GM23338 (cell line): ENCODE results near the gene USP3. TPM values are rescaled to one million over a fixed set of nuclear protein-coding genes. Genes with fewer than 3 reads are reported as not detected.

Source experiments
- ATAC-seq: fragments of 200-7000 bp; cut with Tn5 transposase; 3 replicates; pipeline ENCODE4 v1.9.1; 2020
- DNase-seq: peaks from one replicate; pipeline ENCODE4 v3.0.0-alpha.2; 2015; ENCODE audit warnings: low spot score
- H2AFZ ChIP-seq: fragments of 200-600 bp; sonication (generic); 2 replicates; pipeline ENCODE4 v1.8.0; 2016; ENCODE audit warnings: antibody characterized with exemption, mild to moderate bottlenecking, moderate library complexity
- H3F3A ChIP-seq: fragments of 200-600 bp; sonication (generic); replicated peaks from 2 replicates; pipeline ENCODE4 v1.8.0; 2017; ENCODE audit warnings: antibody characterized with exemption, mixed run types, low read depth
- H3K27ac ChIP-seq: fragments of 200-600 bp; sonication (generic); 2 replicates; pipeline ENCODE4 v1.6.1; 2016; ENCODE audit warnings: low read depth
- H3K27me3 ChIP-seq: fragments of 200-600 bp; sonication (generic); 2 replicates; pipeline ENCODE4 v1.8.0; 2016; ENCODE audit warnings: mild to moderate bottlenecking, mixed run types, moderate library complexity; ENCODE audit not compliant: insufficient read depth
- H3K36me3 ChIP-seq: fragments of 200-600 bp; sonication (generic); 2 replicates; pipeline ENCODE4 v1.8.0; 2016; ENCODE audit warnings: mild to moderate bottlenecking; ENCODE audit not compliant: insufficient read depth
- H3K4me1 ChIP-seq: fragments of 200-600 bp; sonication (generic); 2 replicates; pipeline ENCODE4 v1.8.0; 2016; ENCODE audit warnings: mild to moderate bottlenecking, moderate library complexity; ENCODE audit not compliant: insufficient read depth
- H3K4me2 ChIP-seq: fragments of 200-600 bp; sonication (generic); 2 replicates; pipeline ENCODE4 v1.7.1; 2017; ENCODE audit warnings: mixed run types
- H3K4me3 ChIP-seq: fragments of 200-600 bp; sonication (generic); 2 replicates; pipeline ENCODE4 v1.6.1; 2016; ENCODE audit warnings: mixed run types
- H3K79me2 ChIP-seq: fragments of 200-600 bp; sonication (generic); replicated peaks from 2 replicates; pipeline ENCODE4 v1.8.0; 2017; ENCODE audit warnings: mild to moderate bottlenecking; ENCODE audit not compliant: insufficient read depth
- H3K9me2 ChIP-seq: fragments of 200-600 bp; sonication (generic); 2 replicates; pipeline ENCODE4 v1.8.0; 2017; ENCODE audit not compliant: insufficient read depth
- H4K20me1 ChIP-seq: fragments of 200-600 bp; sonication (generic); replicated peaks from 2 replicates; pipeline ENCODE4 v1.8.0; 2017; ENCODE audit warnings: mild to moderate bottlenecking; ENCODE audit not compliant: insufficient read depth
- H3K27ac Mint-ChIP-seq: 2 replicates; pipeline ENCODE4 v1.8.0; 2020; ENCODE audit warnings: inconsistent platforms, mild to moderate bottlenecking, moderate library complexity, mixed read lengths
- H3K27me3 Mint-ChIP-seq: 3 replicates; pipeline ENCODE4 v1.8.0; 2022; ENCODE audit warnings: low read depth, mild to moderate bottlenecking, moderate library complexity, mixed read lengths, inconsistent platforms; ENCODE audit not compliant: insufficient read depth, poor library complexity
- H3K36me3 Mint-ChIP-seq: 3 replicates; pipeline ENCODE4 v1.8.0; 2021; ENCODE audit warnings: low read depth, mild to moderate bottlenecking, inconsistent platforms, moderate library complexity, mixed read lengths
- H3K4me1 Mint-ChIP-seq: 3 replicates; pipeline ENCODE4 v1.8.0; 2020; ENCODE audit warnings: mild to moderate bottlenecking, inconsistent platforms, mixed read lengths
- H3K4me3 Mint-ChIP-seq: 3 replicates; pipeline ENCODE4 v1.8.0; 2021; ENCODE audit warnings: moderate library complexity, mild to moderate bottlenecking, inconsistent platforms, mixed read lengths
- H3K9me3 Mint-ChIP-seq: 3 replicates; pipeline ENCODE4 v1.8.0; 2020; ENCODE audit warnings: moderate library complexity, mild to moderate bottlenecking, inconsistent platforms, mixed read lengths
- CREB1 ChIP-seq: fragments of 250-450 bp; sonication (Bioruptor Pico); IDR thresholded peaks from 2 replicates; pipeline ENCODE4 v1.5.0; 2020; ENCODE audit warnings: low read depth, mild to moderate bottlenecking, moderate library complexity
- ETS1 ChIP-seq: IDR thresholded peaks from 2 replicates; pipeline ENCODE4 v1.6.1; 2016; ENCODE audit warnings: antibody characterized with exemption
- EZH2 ChIP-seq: fragments of 200-600 bp; sonication (generic); IDR thresholded peaks from one replicate; pipeline ENCODE4 v1.8.0; 2017; ENCODE audit warnings: antibody characterized with exemption, mild to moderate bottlenecking, low read depth; ENCODE audit not compliant: unreplicated experiment
- EZH2phosphoT487 ChIP-seq: fragments of 200-600 bp; sonication (generic); IDR thresholded peaks from one replicate; pipeline ENCODE4 v1.8.1; 2018; ENCODE audit warnings: antibody characterized with exemption; ENCODE audit not compliant: unreplicated experiment
- JUNB ChIP-seq: IDR thresholded peaks from one replicate; pipeline ENCODE4 v1.6.1; 2016; ENCODE audit warnings: antibody characterized with exemption; ENCODE audit not compliant: unreplicated experiment
- NANOG ChIP-seq: IDR thresholded peaks from 2 replicates; pipeline ENCODE4 v1.6.1; 2016; ENCODE audit warnings: antibody characterized with exemption, borderline replicate concordance
- POLR2AphosphoS5 ChIP-seq: IDR thresholded peaks from 2 replicates; pipeline ENCODE4 v1.6.1; 2016; ENCODE audit warnings: antibody characterized with exemption, low read depth
- REST ChIP-seq: IDR thresholded peaks from one replicate; pipeline ENCODE4 v1.6.1; 2018; ENCODE audit warnings: antibody characterized with exemption; ENCODE audit not compliant: unreplicated experiment
- STAT1 ChIP-seq: IDR thresholded peaks from one replicate; pipeline ENCODE4 v1.6.1; 2016; ENCODE audit warnings: antibody characterized with exemption; ENCODE audit not compliant: unreplicated experiment
- ZNF114 ChIP-seq: fragments of 250-450 bp; sonication (Bioruptor Pico); IDR thresholded peaks from 2 replicates; pipeline ENCODE4 v1.5.0; 2020; ENCODE audit warnings: mild to moderate bottlenecking, moderate library complexity
- ZNF331 ChIP-seq: fragments of 250-450 bp; sonication (Bioruptor Pico); IDR thresholded peaks from 2 replicates; pipeline ENCODE4 v1.5.0; 2020; ENCODE audit warnings: low read depth, mild to moderate bottlenecking, moderate library complexity
- polyA plus RNA-seq: library from polyadenylated mRNA; unstranded; fragments of >200 nt; fragmentation: Nextera tagmentation; extraction: Ambion mirVana; gene quantifications from 2 replicates; pipeline ENCODE4 v1.2.1, GENCODE V29; 2016
- total RNA-seq: library from RNA; depleted of rRNA; stranded (reverse); fragments of >200 nt; shearing (Covaris generic); gene quantifications from 2 replicates; pipeline ENCODE4 v1.2.3, GENCODE V29; 2014
- TF ChIP-seq, protein P1 (sequence below): fragments of 250-450 bp; sonication (Bioruptor Pico); IDR thresholded peaks from 2 replicates; pipeline ENCODE4 v1.5.0; 2020; ENCODE audit warnings: mild to moderate bottlenecking, moderate library complexity
- TF ChIP-seq, protein P2 (sequence below), 2 experiments: fragments of 200-600 bp in 1 of 2; sonication (generic) in 1 of 2; conservative IDR thresholded peaks; 2 replicates each; pipeline versions ENCODE4 v1.5.1 to v1.6.1; 2016 to 2017; ENCODE audit warnings: antibody characterized with exemption in 2 of 2, low read depth in 2 of 2, mild to moderate bottlenecking in 2 of 2, moderate library complexity in 1 of 2

USP3 gene
- total and polyA plus RNA-seq, 2 experiments from 2014 or later: 9.7 to 9.9 TPM

DNA sequence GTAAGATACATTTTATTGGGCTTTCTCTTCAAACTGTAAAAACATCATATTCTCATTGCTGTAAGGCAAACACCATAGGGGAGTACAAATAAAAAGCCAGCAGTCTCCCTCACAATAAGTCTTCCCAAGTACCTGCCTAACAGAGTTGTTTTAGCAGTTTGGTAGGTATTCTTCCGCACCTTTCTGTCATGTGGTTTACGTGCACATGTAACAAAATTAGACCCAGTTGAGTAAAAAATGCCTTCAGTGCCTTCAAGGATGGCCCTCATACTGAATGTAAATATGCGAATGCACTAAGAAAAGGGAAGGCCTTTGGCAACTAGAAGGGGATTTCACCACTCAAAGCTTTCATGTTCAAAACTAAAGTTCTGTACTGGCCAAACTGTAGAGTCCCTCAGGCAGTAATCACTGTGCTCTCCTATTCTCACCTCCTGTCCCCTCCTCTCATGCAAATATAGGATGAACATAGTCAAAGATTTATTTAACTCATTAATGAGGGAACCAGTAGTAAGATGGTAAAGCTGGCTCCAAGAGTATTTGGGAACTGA is 26.4 kb downstream of the USP3 start:
- Histone ChIP-seq H4K20me1 (no peaks in the 10 kb centered on the region; the same call in 1 of the 2 replicates), H3K27ac (no peak overlapping the region), H3K4me1 (peaks cover 27% of the 10 kb centered on the region), H3K36me3 (no peaks in the 10 kb centered on the region), H3K79me2 (no peaks in the 10 kb centered on the region), H3K4me2 (no peak overlapping the region), H3K27me3 (no peaks in the 10 kb centered on the region), H3K4me3 (no peak overlapping the region), H3K9me2 (no peaks in the 10 kb centered on the region), H3F3A (no peaks in the 10 kb centered on the region), H2AFZ (no peak overlapping the region)
- no peaks in the 10 kb centered on the region for H3K9me3 Mint-ChIP-seq
- peaks cover 46% of the 10 kb centered on the region for H3K4me1 Mint-ChIP-seq
- H3K27ac Mint-ChIP-seq: no peak overlapping the region
- peaks cover 5% of the 10 kb centered on the region for H3K27me3 Mint-ChIP-seq
- TF ChIP-seq CREB1 (CRISPR knock-in tag) (no peak), ZNF331 (CRISPR knock-in tag) (no peak), REST (no peak), EZH2 (no peak), STAT1 (no peak), POLR2AphosphoS5 (no peak), EZH2phosphoT487 (no peak), ETS1 (no peak), JUNB (no peak), NANOG (no peak), ZNF114 (no peak)
- TF ChIP-seq, protein P1, sequence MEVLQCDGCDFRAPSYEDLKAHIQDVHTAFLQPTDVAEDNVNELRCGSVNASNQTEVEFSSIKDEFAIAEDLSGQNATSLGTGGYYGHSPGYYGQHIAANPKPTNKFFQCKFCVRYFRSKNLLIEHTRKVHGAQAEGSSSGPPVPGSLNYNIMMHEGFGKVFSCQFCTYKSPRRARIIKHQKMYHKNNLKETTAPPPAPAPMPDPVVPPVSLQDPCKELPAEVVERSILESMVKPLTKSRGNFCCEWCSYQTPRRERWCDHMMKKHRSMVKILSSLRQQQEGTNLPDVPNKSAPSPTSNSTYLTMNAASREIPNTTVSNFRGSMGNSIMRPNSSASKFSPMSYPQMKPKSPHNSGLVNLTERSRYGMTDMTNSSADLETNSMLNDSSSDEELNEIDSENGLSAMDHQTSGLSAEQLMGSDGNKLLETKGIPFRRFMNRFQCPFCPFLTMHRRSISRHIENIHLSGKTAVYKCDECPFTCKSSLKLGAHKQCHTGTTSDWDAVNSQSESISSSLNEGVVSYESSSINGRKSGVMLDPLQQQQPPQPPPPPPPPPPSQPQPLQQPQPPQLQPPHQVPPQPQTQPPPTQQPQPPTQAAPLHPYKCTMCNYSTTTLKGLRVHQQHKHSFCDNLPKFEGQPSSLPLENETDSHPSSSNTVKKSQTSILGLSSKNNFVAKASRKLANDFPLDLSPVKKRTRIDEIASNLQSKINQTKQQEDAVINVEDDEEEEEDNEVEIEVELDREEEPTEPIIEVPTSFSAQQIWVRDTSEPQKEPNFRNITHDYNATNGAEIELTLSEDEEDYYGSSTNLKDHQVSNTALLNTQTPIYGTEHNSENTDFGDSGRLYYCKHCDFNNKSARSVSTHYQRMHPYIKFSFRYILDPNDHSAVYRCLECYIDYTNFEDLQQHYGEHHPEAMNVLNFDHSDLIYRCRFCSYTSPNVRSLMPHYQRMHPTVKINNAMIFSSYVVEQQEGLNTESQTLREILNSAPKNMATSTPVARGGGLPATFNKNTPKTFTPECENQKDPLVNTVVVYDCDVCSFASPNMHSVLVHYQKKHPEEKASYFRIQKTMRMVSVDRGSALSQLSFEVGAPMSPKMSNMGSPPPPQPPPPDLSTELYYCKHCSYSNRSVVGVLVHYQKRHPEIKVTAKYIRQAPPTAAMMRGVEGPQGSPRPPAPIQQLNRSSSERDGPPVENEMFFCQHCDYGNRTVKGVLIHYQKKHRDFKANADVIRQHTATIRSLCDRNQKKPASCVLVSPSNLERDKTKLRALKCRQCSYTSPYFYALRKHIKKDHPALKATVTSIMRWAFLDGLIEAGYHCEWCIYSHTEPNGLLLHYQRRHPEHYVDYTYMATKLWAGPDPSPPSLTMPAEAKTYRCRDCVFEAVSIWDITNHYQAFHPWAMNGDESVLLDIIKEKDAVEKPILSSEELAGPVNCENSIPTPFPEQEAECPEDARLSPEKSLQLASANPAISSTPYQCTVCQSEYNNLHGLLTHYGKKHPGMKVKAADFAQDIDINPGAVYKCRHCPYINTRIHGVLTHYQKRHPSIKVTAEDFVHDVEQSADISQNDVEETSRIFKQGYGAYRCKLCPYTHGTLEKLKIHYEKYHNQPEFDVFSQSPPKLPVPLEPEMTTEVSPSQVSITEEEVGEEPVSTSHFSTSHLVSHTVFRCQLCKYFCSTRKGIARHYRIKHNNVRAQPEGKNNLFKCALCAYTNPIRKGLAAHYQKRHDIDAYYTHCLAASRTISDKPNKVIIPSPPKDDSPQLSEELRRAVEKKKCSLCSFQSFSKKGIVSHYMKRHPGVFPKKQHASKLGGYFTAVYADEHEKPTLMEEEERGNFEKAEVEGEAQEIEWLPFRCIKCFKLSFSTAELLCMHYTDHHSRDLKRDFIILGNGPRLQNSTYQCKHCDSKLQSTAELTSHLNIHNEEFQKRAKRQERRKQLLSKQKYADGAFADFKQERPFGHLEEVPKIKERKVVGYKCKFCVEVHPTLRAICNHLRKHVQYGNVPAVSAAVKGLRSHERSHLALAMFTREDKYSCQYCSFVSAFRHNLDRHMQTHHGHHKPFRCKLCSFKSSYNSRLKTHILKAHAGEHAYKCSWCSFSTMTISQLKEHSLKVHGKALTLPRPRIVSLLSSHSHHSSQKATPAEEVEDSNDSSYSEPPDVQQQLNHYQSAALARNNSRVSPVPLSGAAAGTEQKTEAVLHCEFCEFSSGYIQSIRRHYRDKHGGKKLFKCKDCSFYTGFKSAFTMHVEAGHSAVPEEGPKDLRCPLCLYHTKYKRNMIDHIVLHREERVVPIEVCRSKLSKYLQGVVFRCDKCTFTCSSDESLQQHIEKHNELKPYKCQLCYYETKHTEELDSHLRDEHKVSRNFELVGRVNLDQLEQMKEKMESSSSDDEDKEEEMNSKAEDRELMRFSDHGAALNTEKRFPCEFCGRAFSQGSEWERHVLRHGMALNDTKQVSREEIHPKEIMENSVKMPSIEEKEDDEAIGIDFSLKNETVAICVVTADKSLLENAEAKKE (CRISPR knock-in tag): no peak
- TF ChIP-seq, protein P2, sequence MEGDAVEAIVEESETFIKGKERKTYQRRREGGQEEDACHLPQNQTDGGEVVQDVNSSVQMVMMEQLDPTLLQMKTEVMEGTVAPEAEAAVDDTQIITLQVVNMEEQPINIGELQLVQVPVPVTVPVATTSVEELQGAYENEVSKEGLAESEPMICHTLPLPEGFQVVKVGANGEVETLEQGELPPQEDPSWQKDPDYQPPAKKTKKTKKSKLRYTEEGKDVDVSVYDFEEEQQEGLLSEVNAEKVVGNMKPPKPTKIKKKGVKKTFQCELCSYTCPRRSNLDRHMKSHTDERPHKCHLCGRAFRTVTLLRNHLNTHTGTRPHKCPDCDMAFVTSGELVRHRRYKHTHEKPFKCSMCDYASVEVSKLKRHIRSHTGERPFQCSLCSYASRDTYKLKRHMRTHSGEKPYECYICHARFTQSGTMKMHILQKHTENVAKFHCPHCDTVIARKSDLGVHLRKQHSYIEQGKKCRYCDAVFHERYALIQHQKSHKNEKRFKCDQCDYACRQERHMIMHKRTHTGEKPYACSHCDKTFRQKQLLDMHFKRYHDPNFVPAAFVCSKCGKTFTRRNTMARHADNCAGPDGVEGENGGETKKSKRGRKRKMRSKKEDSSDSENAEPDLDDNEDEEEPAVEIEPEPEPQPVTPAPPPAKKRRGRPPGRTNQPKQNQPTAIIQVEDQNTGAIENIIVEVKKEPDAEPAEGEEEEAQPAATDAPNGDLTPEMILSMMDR (conservative IDR thresholded peaks at IDR 0.05; ENCODE audit: low read depth in 2 of 2): no peak
- no peak overlapping the region for H3K4me3 Mint-ChIP-seq
- ATAC-seq: no peak
- H3K36me3 Mint-ChIP-seq: no peaks in the 10 kb centered on the region
- DNase-seq: no peak
